GM21515 (cell line): Measurements from ENCODE around the gene CEACAM7.
"Not testable (repeated sequence)": the region's sequence is repeated elsewhere in the genome, so short reads cannot be mapped to it uniquely, and the experiment has no call there.

Experiments used
- ATAC-seq: cut with Tn5 transposase; IDR thresholded peaks from one replicate; pipeline ENCODE4 v1.9.1; 2021; ENCODE audit not compliant: unreplicated experiment

CEACAM7 gene

GRCh38 chr19:41657157-41657556 lies 30.9 kb downstream of the CEACAM7 start:
- no peak for ATAC-seq

- not testable (repeated sequence) for ATAC-seq
Observed at GRCh38 chr19:41656756-41657155, 31.3 kb downstream of the CEACAM7 start.

- ATAC-seq: no peak
Observed at GRCh38 chr19:41652250-41652649, 35.8 kb downstream of the CEACAM7 start.

GRCh38 chr19:41649827-41650226 lies 38.2 kb downstream of the CEACAM7 start:
- ATAC-seq: no peak

- no peak for ATAC-seq
Observed at GRCh38 chr19:41646589-41647204, 41.4 kb downstream of the CEACAM7 start.

GRCh38 chr19:41641879-41642485 lies 46.1 kb downstream of the CEACAM7 start:
- ATAC-seq: no peak

- ATAC-seq: no peak
Observed at GRCh38 chr19:41638641-41639081, 49.4 kb downstream of the CEACAM7 start.

- no peak for ATAC-seq
Observed at GRCh38 chr19:41637484-41637883, 50.6 kb downstream of the CEACAM7 start.

- ATAC-seq: no peak
Observed at GRCh38 chr19:41627966-41628675, 59.9 kb downstream of the CEACAM7 start.

- no peak for ATAC-seq
Observed at GRCh38 chr19:41626877-41627276, 61.2 kb downstream of the CEACAM7 start, which contains the start of gene CEACAM4. TSS of gene CEACAM4 (minus strand) at chr19:41627074. CDS start at chr19:41626963, 111 bp downstream.

GRCh38 chr19:41626278-41626677 lies 61.8 kb downstream of the CEACAM7 start:
- no peak for ATAC-seq

- ATAC-seq: no peak
Observed at GRCh38 chr19:41624937-41625336, 63.1 kb downstream of the CEACAM7 start.

GRCh38 chr19:41624515-41624914 lies 63.6 kb downstream of the CEACAM7 start:
- no peak for ATAC-seq

- no peak for ATAC-seq
Observed at GRCh38 chr19:41623360-41623759, 64.7 kb downstream of the CEACAM7 start.
